Measurements from ENCODE around the gene HDAC11.

The HDAC11 gene

GRCh38 chr3:13465236-13465873 is 14.8 kb upstream of the HDAC11 start:
- H3K27ac ChIP-seq (replicated peaks), result no peak overlapping the region
- DNase-seq (ENCODE audit: low read depth in 1 of 2, low spot score in 1 of 2), result no peak
- TF ChIP-seq CTCF (IDR thresholded peaks at IDR 0.05; ENCODE audit: insufficient read depth, low read length) (no peak), POLR2AphosphoS5 (IDR thresholded peaks at IDR 0.05; ENCODE audit: low read depth) (no peak), SPI1 (IDR thresholded peaks at IDR 0.05; ENCODE audit: borderline replicate concordance, low read depth) (no peak), REST (IDR thresholded peaks at IDR 0.05; ENCODE audit: insufficient replicate concordance, low read depth) (no peak), GABPA (IDR thresholded peaks at IDR 0.05; ENCODE audit: low read depth) (no peak)
- H3K27me3 ChIP-seq (ENCODE audit: insufficient read depth, poor library complexity, severe bottlenecking), result no peaks in the 10 kb centered on the region
- no peak overlapping the region for H3K4me3 ChIP-seq (replicated peaks; ENCODE audit: insufficient read depth, low read length)

GRCh38 chr3:13466781-13467180 is 13.3 kb upstream of the HDAC11 start:
- Histone ChIP-seq H3K27me3 (ENCODE audit: insufficient read depth, poor library complexity, severe bottlenecking) (peaks cover 2% of the 10 kb centered on the region), H3K27ac (replicated peaks) (no peak overlapping the region), H3K4me3 (replicated peaks; ENCODE audit: insufficient read depth, low read length) (no peak overlapping the region)
- TF ChIP-seq CTCF (IDR thresholded peaks at IDR 0.05; ENCODE audit: insufficient read depth, low read length) (no peak), POLR2AphosphoS5 (IDR thresholded peaks at IDR 0.05; ENCODE audit: low read depth) (no peak), SPI1 (IDR thresholded peaks at IDR 0.05; ENCODE audit: borderline replicate concordance, low read depth) (no peak), REST (IDR thresholded peaks at IDR 0.05; ENCODE audit: insufficient replicate concordance, low read depth) (no peak), GABPA (IDR thresholded peaks at IDR 0.05; ENCODE audit: low read depth) (no peak)
- no peak for DNase-seq (ENCODE audit: low read depth in 1 of 2, low spot score in 1 of 2)

- TF ChIP-seq CTCF (IDR thresholded peaks at IDR 0.05; ENCODE audit: insufficient read depth, low read length) (no peak), GABPA (IDR thresholded peaks at IDR 0.05; ENCODE audit: low read depth) (no peak), SPI1 (IDR thresholded peaks at IDR 0.05; ENCODE audit: borderline replicate concordance, low read depth) (no peak), REST (IDR thresholded peaks at IDR 0.05; ENCODE audit: insufficient replicate concordance, low read depth) (no peak), POLR2AphosphoS5 (IDR thresholded peaks at IDR 0.05; ENCODE audit: low read depth) (no peak)
- no peak for DNase-seq (ENCODE audit: low read depth in 1 of 2, low spot score in 1 of 2)
- Histone ChIP-seq H3K4me3 (replicated peaks; ENCODE audit: insufficient read depth, low read length) (no peak overlapping the region), H3K27ac (replicated peaks) (no peak overlapping the region), H3K27me3 (ENCODE audit: insufficient read depth, poor library complexity, severe bottlenecking) (peaks cover 2% of the 10 kb centered on the region)
Observed at GRCh38 chr3:13470894-13471574, 9.1 kb upstream of the HDAC11 start.

Measured in HL-60 (cell line).